ENCODE measurements around the gene MPO. TPM values are rescaled to one million over a fixed set of nuclear protein-coding genes. Genes with fewer than 3 reads are reported as not detected.

The MPO gene
- total RNA-seq, 1 donor from 2014 or later: 0.42 TPM

- ATAC-seq (no peak), DNase-seq (no peak)
- intact Hi-C loops (cut with micrococcal nuclease): no loop called here
These were observed 53.0 kb downstream of the MPO start for GRCh38 chr17:58227733-58228132.

GRCh38 chr17:58224315-58224714, 56.4 kb downstream of the MPO start:
- no peak for DNase-seq
- no peak for ATAC-seq
- intact Hi-C loops (cut with micrococcal nuclease): no loop called here

Other genes starting within 250 kb of the MPO start
- 80.5 TPM for gene DYNLL2, start 197.5 kb downstream of the MPO start, total RNA-seq
- not detected for gene OR4D1, start 132.6 kb downstream of the MPO start, total RNA-seq
- not detected for gene OR4D2, start 114.0 kb downstream of the MPO start, total RNA-seq
- not detected for gene EPX, start 88.2 kb downstream of the MPO start, total RNA-seq
- gene MKS1, start 61.7 kb downstream of the MPO start, total RNA-seq: 10.1 TPM
- not detected for gene LPO, start 42.4 kb downstream of the MPO start, total RNA-seq
- 18.8 TPM for gene TSPOAP1, start 47.9 kb upstream of the MPO start, total RNA-seq
- 62.2 TPM for gene SUPT4H1, start 71.3 kb upstream of the MPO start, total RNA-seq
- gene RNF43, start 136.6 kb upstream of the MPO start, total RNA-seq: 6.6 TPM
- gene HSF5, start 207.5 kb upstream of the MPO start, total RNA-seq: not detected
- 12.6 TPM for gene MTMR4, start 233.7 kb upstream of the MPO start, total RNA-seq